Esophagus muscularis mucosa (tissue), 4 donors: ENCODE results near the gene MNT.

Experiments used
- CTCF ChIP-seq, 3 experiments: fragments of 200-600 bp in 2 of 3; fragments of 450-650 bp in 1 of 3; sonication (generic) in 2 of 3; IDR thresholded peaks; one replicate each; pipeline ENCODE4 v1.5.1; 2017 to 2019; ENCODE audit warnings: antibody characterized with exemption in 3 of 3, mild to moderate bottlenecking in 2 of 3, moderate library complexity in 1 of 3
- EP300 ChIP-seq: sonication (generic); formaldehyde crosslinking; IDR thresholded peaks from one replicate; pipeline ENCODE4 v1.6.1; 2017; ENCODE audit warnings: antibody characterized with exemption
- POLR2A ChIP-seq: fragments of 450-650 bp; IDR thresholded peaks from one replicate; pipeline ENCODE4 v1.6.1; 2017; ENCODE audit warnings: antibody characterized with exemption, moderate library complexity, mild to moderate bottlenecking, low read depth
- POLR2AphosphoS5 ChIP-seq, 2 donors: sonication (generic); formaldehyde crosslinking; IDR thresholded peaks; one replicate each; pipeline ENCODE4 v1.6.1; 2017; ENCODE audit warnings: antibody characterized with exemption in 2 of 2

GRCh38 chr17:2391597-2392251 is 9.1 kb downstream of the MNT start:
- TF ChIP-seq EP300 (no peak), CTCF (IDR thresholded peaks at IDR 0.05) (no peak), POLR2A (no peak), POLR2AphosphoS5 (IDR thresholded peaks at IDR 0.05) (no peak)
